Fibroblast of skin of right quadriceps (primary cell): ENCODE data around the gene CDKL4.
A peak's percentile ranks its signal among the peaks of the same experiment; 100 is the strongest.
"Not testable (repeated sequence)": the region's sequence is repeated elsewhere in the genome, so short reads cannot be mapped to it uniquely, and the experiment has no call there.

Experiments used
- DNase-seq: peaks from one replicate; pipeline ENCODE4 v3.0.0-alpha.2; 2013

CDKL4 gene

GRCh38 chr2:39243469-39244123 is at the start of gene CDKL4:
TSS of gene CDKL4 (minus strand) at chr2:39243970.
- no peak for DNase-seq

- DNase-seq = no peak
Measured at GRCh38 chr2:39290433-39290832, 46.7 kb upstream of the CDKL4 start.

- DNase-seq = peak; percentile 7
Measured at GRCh38 chr2:39289609-39290008, 45.8 kb upstream of the CDKL4 start.

- DNase-seq = peak; percentile 17
Measured at GRCh38 chr2:39283561-39283960, 39.8 kb upstream of the CDKL4 start.

GRCh38 chr2:39281391-39281790 is 37.6 kb upstream of the CDKL4 start:
- no peak for DNase-seq

- no peak for DNase-seq
Measured at GRCh38 chr2:39275016-39275415, 31.2 kb upstream of the CDKL4 start.

GRCh38 chr2:39269941-39270340 is 26.2 kb upstream of the CDKL4 start:
- no peak for DNase-seq

- DNase-seq = peak; percentile 4
Measured at GRCh38 chr2:39266916-39267434, 23.2 kb upstream of the CDKL4 start.

- no peak for DNase-seq
Measured at GRCh38 chr2:39266139-39266805, 22.5 kb upstream of the CDKL4 start.

GRCh38 chr2:39265315-39265714 is 21.5 kb upstream of the CDKL4 start:
- no peak for DNase-seq

GRCh38 chr2:39264733-39265132 is 21.0 kb upstream of the CDKL4 start:
- DNase-seq = no peak

- DNase-seq = no peak
Measured at GRCh38 chr2:39260087-39260486, 16.3 kb upstream of the CDKL4 start.

GRCh38 chr2:39256040-39256439 is 12.3 kb upstream of the CDKL4 start:
- no peak for DNase-seq

GRCh38 chr2:39252888-39253518 is 9.2 kb upstream of the CDKL4 start:
- no peak for DNase-seq

- DNase-seq = no peak
Measured at GRCh38 chr2:39247512-39248043, 3.8 kb upstream of the CDKL4 start.

GRCh38 chr2:39246382-39246980 is 2.7 kb upstream of the CDKL4 start:
- DNase-seq = no peak

GRCh38 chr2:39244963-39245625 is 1.3 kb upstream of the CDKL4 start:
- not testable (repeated sequence) for DNase-seq

- not testable (repeated sequence) for DNase-seq
Measured at GRCh38 chr2:39244241-39244862, 582 bp upstream of the CDKL4 start.

- DNase-seq = no peak
Measured at GRCh38 chr2:39241588-39241987, 2.2 kb downstream of the CDKL4 start.

GRCh38 chr2:39240758-39241157 is 3.0 kb downstream of the CDKL4 start:
- DNase-seq = no peak

- no peak for DNase-seq
Measured at GRCh38 chr2:39234754-39235153, 9.0 kb downstream of the CDKL4 start.

GRCh38 chr2:39232141-39232540 is 11.6 kb downstream of the CDKL4 start:
- peak; percentile 14 for DNase-seq
